Stimulated activated CD8-positive, alpha-beta memory T cell treated with anti-CD3 and anti-CD28 coated beads, Interleukin-4, amount 100 ng/mL, for 4 hours (primary cell): ENCODE data around the gene KCNMA1.

Experiments used
- DNase-seq, 2 donors: peaks; one replicate each; pipeline ENCODE4 v3.0.0-alpha.2; 2020; ENCODE audit warnings: low read depth in 2 of 2, low spot score in 1 of 2

Gene KCNMA1

GRCh38 chr10:77635402-77636227, 2.0 kb downstream of the KCNMA1 start:
- no peak for DNase-seq

- DNase-seq = no peak
These were observed 2.7 kb downstream of the KCNMA1 start for GRCh38 chr10:77634939-77635338.

GRCh38 chr10:77633376-77633775, 4.2 kb downstream of the KCNMA1 start:
- no peak for DNase-seq

GRCh38 chr10:77631241-77631640, 6.4 kb downstream of the KCNMA1 start:
- DNase-seq = no peak

- no peak for DNase-seq
These were observed 7.1 kb downstream of the KCNMA1 start for GRCh38 chr10:77630507-77630848.

GRCh38 chr10:77629775-77630506, 7.7 kb downstream of the KCNMA1 start:
- DNase-seq = no peak

- DNase-seq = no peak
These were observed 8.5 kb downstream of the KCNMA1 start for GRCh38 chr10:77628906-77629730.

GRCh38 chr10:77626266-77626935, 11.2 kb downstream of the KCNMA1 start:
- no peak for DNase-seq

- DNase-seq = no peak
These were observed 12.2 kb downstream of the KCNMA1 start for GRCh38 chr10:77625379-77625778.

GRCh38 chr10:77622889-77623291, 14.7 kb downstream of the KCNMA1 start:
- no peak for DNase-seq

GRCh38 chr10:77620731-77621130, 16.9 kb downstream of the KCNMA1 start:
- no peak for DNase-seq

- no peak for DNase-seq
These were observed 17.5 kb downstream of the KCNMA1 start for GRCh38 chr10:77619964-77620703.

- DNase-seq = no peak
These were observed 19.5 kb downstream of the KCNMA1 start for GRCh38 chr10:77618117-77618516.

- DNase-seq = no peak
These were observed 20.8 kb downstream of the KCNMA1 start for GRCh38 chr10:77616766-77617165.

GRCh38 chr10:77614778-77615625, 22.6 kb downstream of the KCNMA1 start:
- DNase-seq = no peak

GRCh38 chr10:77613476-77614130, 24.0 kb downstream of the KCNMA1 start:
- no peak for DNase-seq

GRCh38 chr10:77611670-77612069, 25.9 kb downstream of the KCNMA1 start:
- no peak for DNase-seq

GRCh38 chr10:77611221-77611620, 26.4 kb downstream of the KCNMA1 start:
- DNase-seq = no peak

GRCh38 chr10:77609781-77610272, 27.8 kb downstream of the KCNMA1 start:
- no peak for DNase-seq
